Endometrium (tissue), 2 donors: ENCODE results near the gene PTPN14.

Experiments
- FAIRE-seq: peaks from 2 replicates; lab custom pipeline; 2012; peaks lifted over from hg19 to GRCh38; lab: Jason Lieb, UNC
- donor health status: control.
- donor health status: control.

PTPN14 gene

DNA sequence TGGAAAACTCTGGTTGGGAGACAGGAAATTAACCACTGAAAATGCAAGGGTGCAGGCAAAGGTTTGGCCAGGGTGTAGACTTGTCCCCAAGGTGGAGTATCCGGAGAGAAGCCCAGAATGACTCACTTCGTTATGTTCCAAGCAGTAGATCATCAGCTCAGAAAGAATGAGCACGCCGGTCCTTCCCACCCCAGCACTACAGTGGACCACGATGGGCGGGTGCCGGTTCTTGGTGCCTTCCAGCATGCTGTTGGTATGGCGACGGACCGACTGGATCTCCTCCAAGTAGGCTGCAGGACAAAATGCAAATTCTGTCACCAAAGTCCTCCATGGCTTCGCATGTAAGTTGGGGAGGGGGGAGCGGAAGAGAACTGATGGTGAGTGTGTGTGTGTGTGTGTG is 187.0 kb downstream of the PTPN14 start:
- FAIRE-seq = no peak

DNA sequence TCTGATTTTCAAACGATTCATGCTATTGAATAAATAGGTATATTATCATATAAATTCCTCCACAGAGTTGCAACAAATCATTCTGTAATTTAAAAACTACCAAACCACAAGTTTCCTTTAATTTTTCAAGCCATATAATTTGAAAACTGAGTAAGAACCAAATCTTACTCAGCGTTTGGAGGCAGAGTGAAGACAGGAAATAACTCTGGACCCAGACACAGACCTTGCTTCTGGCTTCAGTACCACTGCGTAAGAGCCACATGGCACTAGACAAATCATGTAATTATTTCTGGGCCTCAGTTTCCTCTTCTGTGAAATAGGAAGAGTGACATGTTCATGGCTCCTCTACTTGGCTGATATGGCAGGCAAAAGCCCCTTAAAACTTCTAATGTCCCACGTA is 188.0 kb downstream of the PTPN14 start:
- no peak for FAIRE-seq

DNA sequence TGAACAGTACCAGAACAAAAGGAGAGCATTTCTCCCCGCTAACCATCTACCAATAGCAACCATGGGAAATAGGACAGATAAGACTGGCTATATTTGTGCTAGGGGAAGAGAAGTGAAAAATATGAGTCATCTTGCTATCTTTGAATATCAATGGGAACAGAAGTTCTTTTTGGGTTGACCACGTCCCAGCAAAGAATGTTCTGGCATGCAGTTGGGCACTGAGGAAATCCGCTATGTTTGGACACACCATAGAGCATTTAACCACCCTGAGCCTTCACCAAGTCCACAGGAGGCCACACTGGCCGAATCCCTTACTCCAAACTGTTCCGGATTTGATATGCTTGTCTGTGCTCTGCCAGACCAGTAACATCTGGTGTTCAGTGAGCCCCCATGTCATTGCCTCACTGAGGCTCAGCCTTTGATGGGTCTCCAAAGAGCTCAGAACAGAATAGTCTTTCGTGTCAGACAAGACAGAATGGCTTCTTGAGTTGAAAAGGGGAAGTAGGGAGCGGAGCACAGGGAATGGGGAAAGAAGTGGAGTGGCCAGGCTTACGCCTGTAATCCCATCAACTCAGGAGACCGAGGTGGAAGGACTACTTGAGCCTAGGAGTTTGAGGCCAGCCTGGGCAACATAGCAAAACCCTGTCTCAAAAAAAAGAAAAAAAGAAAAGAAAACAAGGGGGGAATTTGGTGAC is 189.1 kb downstream of the PTPN14 start:
- FAIRE-seq = no peak

DNA sequence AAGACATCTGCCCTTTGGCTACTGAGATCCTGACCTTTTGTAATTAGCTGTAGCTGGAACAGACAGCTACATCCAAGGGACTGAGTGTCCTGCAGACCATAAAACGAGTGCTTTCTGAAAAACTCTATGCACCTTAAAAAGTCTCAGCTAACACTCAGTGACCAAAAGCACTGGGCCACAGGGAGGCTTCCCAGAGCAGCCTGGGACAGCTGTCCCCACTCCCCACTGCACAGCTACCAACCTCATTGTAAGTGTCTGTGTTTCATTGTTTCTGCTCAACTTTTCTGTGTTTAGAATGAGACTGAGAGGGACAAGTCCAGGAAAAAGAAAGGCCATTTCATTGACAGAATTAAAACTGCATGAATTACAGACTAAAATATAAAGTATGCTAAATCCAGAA is 189.8 kb downstream of the PTPN14 start:
- no peak for FAIRE-seq

DNA sequence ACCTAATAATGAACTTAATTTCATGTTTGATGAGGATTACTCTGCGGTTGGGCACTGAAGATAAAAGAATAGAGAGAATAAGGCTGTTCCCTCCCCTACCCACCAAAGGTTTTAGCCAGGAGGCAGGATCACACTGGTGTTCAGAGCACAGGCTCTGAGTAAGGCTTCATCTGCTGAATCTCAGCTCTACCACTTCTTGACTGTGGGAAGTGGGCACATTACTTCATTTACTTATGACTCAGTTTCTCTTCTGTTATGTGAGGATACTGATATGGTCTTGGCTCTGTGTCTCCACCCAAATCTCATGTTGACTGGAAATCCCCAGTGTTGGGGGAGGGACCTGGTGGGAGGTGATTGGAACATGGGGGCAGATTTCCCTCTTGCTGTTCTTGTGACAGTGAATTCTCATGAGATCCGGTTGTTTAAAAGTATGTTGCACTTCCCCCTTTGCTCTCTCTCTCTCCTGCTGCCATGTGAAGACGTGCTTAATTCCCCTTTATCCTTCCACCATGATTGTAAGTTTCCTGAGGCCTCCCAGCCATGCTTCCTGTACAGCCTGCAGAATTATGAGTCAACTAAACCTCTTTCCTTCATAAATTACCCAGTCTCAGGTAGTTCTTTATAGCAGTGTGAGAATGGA is 190.8 kb downstream of the PTPN14 start:
- FAIRE-seq = no peak

DNA sequence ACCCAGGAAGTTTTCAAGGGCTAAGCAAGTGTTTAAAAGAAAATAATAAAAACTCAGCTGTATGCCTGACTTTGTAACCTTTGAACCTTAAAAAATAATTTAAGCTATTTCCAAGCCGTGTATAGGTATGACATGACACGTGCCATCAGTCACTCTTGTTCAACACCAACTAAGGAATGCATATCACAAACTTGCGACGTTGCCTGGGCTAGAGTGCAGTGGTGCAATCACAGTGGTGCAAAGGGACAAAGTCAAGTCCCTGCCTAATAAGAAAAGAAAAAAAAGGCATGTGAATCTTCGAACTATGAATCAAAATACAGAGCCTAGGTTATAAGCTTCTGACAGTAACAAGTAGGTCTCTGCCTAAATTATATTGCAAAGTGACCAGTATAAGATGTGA is 191.3 kb downstream of the PTPN14 start:
- FAIRE-seq = no peak

DNA sequence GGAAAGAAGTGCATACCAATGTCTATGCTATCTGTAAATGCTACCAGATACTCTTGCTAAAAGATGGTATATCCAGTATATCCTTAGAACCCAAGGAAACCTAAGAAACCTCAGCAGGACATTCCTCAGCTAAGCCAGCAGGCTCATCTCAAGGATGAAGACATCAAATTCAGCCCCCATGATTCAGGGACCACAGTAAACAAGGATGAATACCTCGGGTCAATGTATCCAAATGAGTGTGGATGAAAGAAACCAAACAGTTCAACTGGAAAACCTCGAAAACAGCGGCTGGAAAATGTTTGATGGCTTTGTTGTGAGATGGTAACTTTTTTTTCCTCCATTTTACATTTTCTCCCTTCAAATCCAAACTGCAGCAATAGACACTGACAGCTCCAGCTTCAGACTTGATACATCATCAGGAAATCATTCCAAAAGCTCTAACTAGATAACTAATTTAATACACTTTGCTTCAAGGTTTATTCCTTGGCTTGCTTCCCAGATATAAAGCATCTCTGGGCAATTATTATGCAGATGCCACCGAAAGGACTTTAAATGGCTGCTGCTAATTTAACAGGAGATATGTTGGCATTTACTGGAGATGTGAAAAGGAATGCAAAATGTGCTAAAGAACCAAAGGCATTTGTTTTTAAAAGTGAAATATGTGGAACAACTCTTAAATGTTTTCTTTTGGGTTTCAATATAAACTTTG is 196.8 kb downstream of the PTPN14 start:
- FAIRE-seq = no peak

DNA sequence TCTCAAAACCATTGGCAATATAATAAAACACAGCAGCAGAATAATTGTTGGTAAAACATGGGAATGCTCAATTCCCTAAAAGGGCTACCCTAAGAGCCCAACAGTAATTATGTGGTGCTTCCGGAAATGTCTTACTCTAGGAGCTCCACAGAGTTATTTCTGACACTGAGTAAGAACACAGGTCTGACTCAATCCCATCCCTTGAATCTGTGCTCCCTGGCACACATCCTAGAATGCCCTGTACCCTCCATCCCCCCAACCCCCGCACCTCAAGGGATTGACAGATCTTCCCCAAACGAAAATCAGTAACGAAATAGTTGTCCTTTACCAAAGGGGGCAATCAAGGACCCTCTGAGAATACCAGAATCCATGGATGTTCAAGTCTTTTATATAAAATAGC is 198.6 kb downstream of the PTPN14 start:
- no peak for FAIRE-seq

DNA sequence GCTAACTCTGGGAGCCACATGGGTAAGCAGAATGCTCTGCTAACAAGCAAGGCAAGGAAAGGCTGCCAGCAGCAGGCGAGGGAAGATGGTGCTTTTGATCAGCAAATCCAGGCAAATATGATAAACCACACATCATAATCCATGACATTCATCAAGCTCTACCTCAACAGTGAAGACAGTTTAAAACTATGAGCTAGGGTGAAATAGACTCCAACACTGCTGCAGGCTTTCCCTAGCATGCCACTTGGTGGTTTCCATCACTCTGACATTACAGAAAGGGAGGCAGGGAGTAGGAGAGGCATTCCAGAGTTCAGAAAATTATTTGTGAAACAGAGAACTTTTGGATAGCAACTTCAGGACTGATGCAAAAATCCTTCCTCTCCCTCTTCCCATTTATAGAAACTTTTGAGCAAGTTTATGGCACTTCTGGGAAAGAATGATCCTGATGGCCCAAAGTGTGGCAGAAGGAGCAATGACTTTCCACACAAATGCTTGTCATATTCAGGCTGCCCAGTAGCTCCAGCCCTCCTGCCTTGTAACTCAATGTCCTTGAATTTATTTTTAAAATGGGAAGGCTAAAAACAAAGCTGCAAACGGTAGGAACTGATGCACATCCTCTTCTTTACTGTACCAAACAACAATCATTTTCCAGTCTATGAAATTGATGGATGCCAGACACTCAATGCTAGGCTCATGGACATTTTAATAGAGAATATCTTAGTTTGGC is 199.7 kb downstream of the PTPN14 start:
- FAIRE-seq = no peak

DNA sequence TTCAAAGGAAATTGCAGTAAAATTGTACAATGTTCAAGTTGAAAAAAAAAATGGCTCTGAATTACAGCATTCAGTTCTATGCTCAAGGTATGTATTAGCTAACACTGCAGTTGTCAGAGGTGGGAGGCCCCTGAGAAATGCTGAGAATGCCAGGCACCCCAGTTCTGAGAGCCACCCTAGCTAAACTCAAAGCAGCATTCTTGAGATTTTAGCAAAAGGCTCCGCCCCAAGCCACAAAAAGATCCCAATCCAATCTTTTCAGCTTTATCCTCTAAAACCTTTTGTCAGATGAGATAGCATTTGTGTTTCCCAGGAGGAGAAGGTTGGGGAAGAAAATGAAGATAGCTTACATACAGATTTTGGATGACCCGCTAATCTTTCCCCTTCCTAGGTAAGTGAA is 201.6 kb downstream of the PTPN14 start:
- FAIRE-seq = no peak

DNA sequence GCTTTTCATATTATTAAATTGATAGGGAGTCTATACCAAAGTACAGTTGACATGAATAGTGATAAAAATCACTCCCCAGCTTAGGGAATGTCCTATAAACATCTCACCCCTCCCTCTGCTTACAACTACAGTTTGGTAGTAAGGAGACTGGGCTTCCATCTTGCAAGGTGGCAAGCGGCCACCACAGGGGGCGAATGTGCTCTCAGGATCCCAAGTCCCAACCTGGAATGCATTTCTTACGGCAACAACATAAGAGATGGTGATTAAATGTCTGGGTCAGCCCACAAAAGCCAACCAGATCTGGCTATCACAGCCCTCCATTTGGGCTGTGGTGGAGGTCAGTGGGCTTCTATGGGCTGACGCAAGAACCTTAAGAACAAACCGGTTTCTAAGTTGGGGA is 202.4 kb downstream of the PTPN14 start:
- FAIRE-seq = no peak

DNA sequence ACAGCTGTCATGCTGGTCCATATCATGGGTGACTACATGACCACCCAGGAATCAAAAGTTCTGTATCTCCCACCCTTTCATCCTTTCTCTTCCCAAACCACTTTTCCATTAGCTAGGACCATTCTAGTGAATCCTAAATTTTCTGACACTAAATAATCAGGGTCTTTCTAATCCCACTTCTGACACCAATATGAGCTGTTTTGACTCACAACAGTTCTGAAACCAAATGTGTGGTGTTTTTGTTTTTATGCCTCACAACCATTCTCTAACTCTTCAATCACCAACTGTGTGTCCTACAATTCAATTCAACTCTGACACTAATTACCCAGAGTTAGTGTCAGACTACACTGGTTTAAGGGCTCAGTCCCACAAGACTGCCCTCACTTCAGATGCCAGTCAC is 206.5 kb downstream of the PTPN14 start:
- no peak for FAIRE-seq

DNA sequence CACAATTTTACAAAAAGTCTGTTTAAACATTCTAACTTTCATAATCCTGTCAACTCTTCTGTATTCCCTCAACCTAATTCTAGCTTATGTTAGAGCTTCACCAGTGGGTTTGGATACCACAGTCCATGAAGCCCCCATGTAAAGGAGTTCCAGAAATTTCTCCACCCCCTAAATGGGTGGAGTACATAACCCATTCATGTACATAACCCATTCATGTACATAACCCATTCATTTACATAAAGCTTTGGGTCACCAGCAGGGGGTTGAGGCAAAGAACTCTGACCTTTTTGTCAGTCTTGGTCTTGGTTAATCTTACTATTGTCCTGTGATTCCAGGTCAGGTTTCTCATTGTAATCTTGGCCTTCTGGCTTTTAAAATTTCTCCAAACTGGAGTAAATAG is 208.9 kb downstream of the PTPN14 start:
- no peak for FAIRE-seq

DNA sequence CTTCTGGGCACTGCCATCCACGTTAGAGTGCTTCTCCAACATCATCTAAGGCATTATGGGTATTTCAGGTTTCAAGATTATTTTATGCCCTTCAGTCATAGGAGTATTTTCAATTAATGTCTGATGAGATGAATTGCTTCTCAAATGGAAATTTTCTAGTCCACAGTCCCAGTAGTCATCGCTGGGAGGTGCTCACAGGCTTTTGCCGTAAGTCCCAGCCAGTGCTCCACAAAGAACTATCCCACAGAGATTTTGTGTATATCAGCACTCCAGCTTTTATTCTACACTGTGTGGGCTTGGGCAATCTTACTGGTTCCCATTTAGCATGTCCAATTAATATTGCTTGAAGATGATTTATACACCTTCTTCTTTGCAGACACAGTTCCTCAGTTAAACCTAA is 209.5 kb downstream of the PTPN14 start:
- FAIRE-seq = no peak

DNA sequence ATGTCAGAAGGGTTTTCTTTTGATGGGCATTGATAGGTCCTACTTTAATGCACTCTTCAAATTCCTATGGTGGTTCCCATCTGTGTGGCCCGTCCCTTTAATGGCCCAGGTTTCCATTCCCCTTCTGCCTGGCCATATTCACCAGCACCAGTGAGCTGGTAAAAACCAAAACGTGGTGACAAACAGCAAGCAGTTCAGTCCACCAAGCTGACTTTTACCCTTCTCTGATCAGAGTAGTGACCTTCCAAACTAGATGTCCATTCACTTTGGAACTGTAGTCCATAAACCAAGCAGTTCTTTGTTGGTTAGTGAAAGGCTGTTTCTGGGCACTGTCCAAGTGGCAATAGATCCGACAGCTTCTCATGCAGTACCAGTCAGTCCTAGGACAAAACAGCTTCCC is 209.9 kb downstream of the PTPN14 start:
- FAIRE-seq = no peak

DNA sequence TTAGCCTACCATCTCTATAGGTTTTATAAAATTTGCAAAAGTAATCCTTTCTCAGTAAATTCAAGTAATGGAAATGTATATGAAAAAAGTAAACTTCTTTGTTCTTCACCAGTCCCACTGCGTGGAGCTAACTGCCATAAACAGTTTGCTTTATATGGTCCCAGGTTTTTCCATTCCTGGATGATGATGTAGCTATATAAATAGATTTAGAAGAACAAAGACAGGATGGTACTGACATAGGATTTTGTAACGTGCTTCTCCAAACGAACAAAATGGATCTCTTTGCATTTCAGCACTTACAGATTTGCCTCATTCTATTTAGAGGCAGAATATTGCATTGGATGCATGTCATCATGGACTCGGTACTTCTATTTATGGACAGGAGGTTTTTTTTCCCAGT is 213.2 kb downstream of the PTPN14 start:
- FAIRE-seq = no peak

DNA sequence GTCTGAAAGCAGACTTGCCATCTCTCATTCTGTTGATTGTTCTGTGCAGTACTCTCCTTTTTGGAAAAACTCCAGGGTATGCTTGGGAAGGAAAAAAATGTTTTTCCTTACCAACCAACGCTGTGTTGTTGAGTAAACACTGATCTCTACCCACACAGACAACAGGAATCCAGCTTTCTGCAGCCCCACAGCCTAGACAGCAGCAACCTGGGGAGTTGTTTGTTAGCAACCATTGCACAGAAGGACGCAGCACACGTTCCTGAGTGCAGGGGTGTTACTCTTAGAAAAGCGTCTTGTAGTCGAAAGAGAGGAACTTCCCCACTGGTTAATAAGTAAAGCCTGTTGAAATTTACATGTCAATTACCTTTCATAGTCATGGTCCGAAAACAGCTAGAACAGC is 213.9 kb downstream of the PTPN14 start:
- no peak for FAIRE-seq

DNA sequence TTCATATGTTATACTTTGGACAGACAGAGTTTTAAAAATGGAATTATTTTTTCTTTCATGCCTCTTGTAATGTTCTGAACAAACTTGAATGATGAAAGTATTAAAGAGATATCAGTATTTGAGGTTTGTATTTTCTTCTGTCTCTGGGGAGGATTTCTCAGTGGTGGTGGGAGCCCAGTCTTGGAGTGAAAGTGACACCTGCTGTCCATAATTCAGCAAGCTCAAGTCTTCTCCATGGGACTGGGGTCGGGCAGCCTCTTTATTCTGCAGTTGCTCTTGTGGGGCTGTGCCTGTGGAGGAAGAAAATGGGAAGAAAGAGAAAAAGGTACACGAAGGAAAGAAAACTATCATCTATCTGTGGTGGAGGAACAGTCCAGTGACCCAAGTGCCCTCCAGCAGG is 214.4 kb downstream of the PTPN14 start:
- no peak for FAIRE-seq

DNA sequence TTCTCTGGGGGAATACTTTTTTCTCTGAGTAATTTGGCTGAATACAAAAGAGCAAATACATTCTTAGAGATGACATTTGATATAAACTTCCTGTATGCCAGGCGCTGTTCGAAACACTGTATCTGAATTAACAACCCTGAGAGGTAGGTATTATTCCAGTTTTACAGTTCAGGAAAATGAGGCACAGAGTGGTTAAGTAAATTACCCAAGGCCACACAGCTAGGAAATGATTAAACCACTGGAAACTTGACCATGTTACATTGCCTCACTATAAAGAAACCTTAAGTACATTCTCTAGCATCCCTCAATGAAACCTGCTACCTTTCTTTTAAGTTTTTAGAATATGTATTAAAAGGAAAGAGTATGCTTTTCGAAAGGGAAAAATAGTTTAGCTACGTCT is 215.8 kb downstream of the PTPN14 start:
- no peak for FAIRE-seq

DNA sequence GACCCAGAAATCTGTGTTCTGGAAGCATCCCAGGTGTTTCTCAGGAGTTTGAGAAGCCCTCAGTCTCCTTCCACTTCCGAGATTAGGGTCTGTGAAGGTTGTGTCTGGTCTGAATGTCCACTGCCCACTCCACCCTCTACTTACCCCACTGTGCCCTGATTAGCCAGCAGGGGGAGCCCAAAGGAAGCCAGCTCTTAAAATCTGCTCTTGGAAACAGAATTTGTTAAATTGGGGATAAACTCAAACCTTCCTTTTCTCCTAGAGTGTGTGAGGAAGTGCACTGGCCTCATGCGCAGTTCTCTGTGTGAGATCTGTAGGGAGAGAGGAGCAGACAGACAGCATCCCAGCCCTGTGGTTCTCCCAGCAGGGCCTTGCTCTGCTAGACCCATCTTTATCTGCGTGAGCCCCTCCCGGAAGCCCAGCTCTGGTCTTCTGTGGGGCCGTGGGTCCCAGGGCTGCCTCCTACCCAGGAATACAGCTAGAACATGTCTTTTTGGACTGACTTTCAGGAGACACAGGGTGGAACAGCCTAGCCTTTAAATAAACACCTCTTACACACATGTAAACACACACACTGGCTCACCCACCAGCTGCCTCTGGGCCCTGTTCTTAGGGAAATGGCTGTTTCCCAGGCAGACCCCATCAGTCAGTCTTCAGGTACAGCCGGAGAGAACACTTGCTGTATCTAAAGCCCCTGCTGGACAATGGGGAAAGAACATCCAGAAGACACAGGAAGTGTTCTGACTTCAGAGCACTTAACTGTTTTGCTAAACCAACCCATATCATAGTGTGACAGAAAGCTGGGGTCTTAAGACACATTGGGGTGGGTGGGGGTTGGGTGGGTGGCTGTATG is 218.2 kb downstream of the PTPN14 start:
- FAIRE-seq = no peak

DNA sequence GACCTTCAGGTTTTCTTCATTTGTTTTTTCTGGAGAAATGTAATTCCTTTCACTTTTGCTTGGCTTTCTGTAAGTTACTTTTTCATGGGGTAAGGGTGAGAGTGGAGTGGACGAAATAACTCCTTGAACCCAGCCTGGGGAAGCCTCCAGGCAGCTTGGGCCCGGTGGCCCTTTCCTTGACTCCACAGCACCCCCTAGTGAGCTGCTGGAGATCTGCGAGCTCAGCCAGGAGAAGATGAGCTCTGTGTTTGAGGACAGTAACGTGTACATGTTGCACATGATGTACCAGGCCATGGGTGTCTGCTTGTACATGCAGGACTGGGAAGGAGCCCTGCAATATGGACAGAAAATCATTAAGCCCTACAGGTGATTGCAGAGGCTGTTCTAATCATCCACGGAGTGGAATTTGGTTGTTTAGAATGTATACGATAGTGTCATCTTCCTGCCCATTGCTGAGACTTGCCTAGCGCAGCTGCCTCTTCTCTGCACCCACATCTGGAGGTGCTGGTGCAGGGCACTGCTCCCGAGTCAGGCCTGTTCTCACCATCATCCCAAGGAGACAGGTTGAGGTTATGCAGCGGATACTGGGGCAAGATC is 219.5 kb downstream of the PTPN14 start:
- FAIRE-seq = no peak

DNA sequence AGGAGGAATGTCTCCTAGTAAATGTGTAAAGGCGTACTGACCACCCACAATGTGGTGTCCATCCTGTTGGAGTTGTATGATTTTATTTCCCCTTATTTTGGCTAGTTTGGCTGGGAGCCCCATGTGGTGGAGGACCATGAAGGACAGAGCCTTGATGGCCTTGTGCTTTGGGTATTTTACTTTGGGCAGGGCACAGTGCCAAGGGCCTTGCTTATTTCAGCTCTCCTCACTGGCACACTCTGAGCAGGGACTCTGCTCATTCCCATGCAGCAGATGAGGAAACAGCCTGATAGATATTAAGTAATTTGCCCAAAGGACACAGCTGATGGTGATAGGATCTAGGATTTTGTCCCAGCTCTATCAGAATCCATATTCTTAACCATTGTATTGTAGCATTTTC is 220.2 kb downstream of the PTPN14 start:
- FAIRE-seq = no peak
